Bronchus fibroblast of lung (primary cell): ENCODE measurements around the gene CHRM1. TPM values are rescaled to one million over a fixed set of nuclear protein-coding genes. Genes with fewer than 3 reads are reported as not detected.

Experiments used
- total RNA-seq: library from RNA; depleted of rRNA; stranded (reverse); fragments of >200 nt; gene quantifications from 2 replicates; pipeline ENCODE4 v1.2.3, GENCODE V29; 2015

The CHRM1 gene, protein sequence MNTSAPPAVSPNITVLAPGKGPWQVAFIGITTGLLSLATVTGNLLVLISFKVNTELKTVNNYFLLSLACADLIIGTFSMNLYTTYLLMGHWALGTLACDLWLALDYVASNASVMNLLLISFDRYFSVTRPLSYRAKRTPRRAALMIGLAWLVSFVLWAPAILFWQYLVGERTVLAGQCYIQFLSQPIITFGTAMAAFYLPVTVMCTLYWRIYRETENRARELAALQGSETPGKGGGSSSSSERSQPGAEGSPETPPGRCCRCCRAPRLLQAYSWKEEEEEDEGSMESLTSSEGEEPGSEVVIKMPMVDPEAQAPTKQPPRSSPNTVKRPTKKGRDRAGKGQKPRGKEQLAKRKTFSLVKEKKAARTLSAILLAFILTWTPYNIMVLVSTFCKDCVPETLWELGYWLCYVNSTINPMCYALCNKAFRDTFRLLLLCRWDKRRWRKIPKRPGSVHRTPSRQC
- not detected in 2 replicates for total RNA-seq

GRCh38 chr11:62921201-62921572, at the start of gene CHRM1:
Gene CHRM1, minus strand, starts transcription at chr11:62921363. Its CDS starts 10,263 bp downstream, at chr11:62911100.

DNA sequence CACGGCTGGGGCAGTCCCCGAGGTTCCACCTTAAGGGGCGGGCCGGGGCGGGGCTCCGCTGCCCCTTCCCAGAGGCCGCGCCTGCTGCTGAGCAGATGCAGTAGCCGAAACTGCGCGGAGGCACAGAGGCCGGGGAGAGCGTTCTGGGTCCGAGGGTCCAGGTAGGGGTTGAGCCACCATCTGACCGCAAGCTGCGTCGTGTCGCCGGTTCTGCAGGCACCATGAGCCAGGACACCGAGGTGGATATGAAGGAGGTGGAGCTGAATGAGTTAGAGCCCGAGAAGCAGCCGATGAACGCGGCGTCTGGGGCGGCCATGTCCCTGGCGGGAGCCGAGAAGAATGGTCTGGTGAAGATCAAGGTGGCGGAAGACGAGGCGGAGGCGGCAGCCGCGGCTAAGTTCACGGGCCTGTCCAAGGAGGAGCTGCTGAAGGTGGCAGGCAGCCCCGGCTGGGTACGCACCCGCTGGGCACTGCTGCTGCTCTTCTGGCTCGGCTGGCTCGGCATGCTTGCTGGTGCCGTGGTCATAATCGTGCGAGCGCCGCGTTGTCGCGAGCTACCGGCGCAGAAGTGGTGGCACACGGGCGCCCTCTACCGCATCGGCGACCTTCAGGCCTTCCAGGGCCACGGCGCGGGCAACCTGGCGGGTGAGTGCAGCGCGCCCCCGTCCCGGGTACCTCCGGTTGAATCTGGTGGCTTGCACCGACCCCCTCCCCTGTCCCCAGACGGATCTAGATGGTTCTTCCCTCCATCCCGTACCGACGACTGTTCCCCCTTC, 40.2 kb downstream of the CHRM1 start, which contains the start of gene SLC3A2:
Gene SLC3A2, plus strand, starts transcription at position 94 of the 776 bp plus-strand sequence. Its CDS starts 128 bp downstream, at position 222.

Other genes with a start within 250 kb of the CHRM1 start
- gene UQCC3, start 249.7 kb downstream of the CHRM1 start, total RNA-seq: 12.1 and 14.3 TPM in 2 replicates
- gene LBHD1, start 249.1 kb downstream of the CHRM1 start, total RNA-seq: 4.9 and 9.1 TPM in 2 replicates
- 126 and 148 TPM in 2 replicates for gene UBXN1, start 242.3 kb downstream of the CHRM1 start, total RNA-seq
- gene LRRN4CL, start 231.8 kb downstream of the CHRM1 start, total RNA-seq: 10.0 and 10.9 TPM in 2 replicates
- gene BSCL2, start 213.9 kb downstream of the CHRM1 start, total RNA-seq: 55.0 and 63.4 TPM in 2 replicates
- gene GNG3, start 213.7 kb downstream of the CHRM1 start, total RNA-seq: not detected in 2 replicates
- gene HNRNPUL2, start 193.9 kb downstream of the CHRM1 start, total RNA-seq: 6.1 and 7.0 TPM in 2 replicates
- gene TTC9C, start 192.9 kb downstream of the CHRM1 start, total RNA-seq: 29.6 and 35.1 TPM in 2 replicates
- 9.4 and 10.7 TPM in 2 replicates for gene ZBTB3, start 167.2 kb downstream of the CHRM1 start, total RNA-seq
- gene POLR2G, start 159.8 kb downstream of the CHRM1 start, total RNA-seq: 157 and 185 TPM in 2 replicates
- gene TAF6L, start 150.0 kb downstream of the CHRM1 start, total RNA-seq: 17.7 and 22.0 TPM in 2 replicates
- 57.7 and 59.3 TPM in 2 replicates for gene TMEM179B, start 134.0 kb downstream of the CHRM1 start, total RNA-seq
- 40.3 and 41.2 TPM in 2 replicates for gene TMEM223, start 129.4 kb downstream of the CHRM1 start, total RNA-seq
- 20.5 and 26.0 TPM in 2 replicates for gene NXF1, start 115.9 kb downstream of the CHRM1 start, total RNA-seq
- gene STX5, start 89.3 kb downstream of the CHRM1 start, total RNA-seq: 43.2 and 45.8 TPM in 2 replicates
- not detected in 2 replicates for gene TEX54, start 88.5 kb downstream of the CHRM1 start, total RNA-seq
- 47.9 and 56.0 TPM in 2 replicates for gene WDR74, start 81.8 kb downstream of the CHRM1 start, total RNA-seq
- gene SLC3A2, start 40.5 kb downstream of the CHRM1 start, total RNA-seq: 168 and 174 TPM in 2 replicates
- not detected in 2 replicates for gene SLC22A6, start 63.6 kb upstream of the CHRM1 start, total RNA-seq
- gene SLC22A8, start 94.5 kb upstream of the CHRM1 start, total RNA-seq: not detected in 2 replicates
- gene SLC22A24, start 222.9 kb upstream of the CHRM1 start, total RNA-seq: not detected in 2 replicates